CD14-positive monocyte (primary cell): ENCODE data around the gene PACSIN2. TPM values are rescaled to one million over a fixed set of nuclear protein-coding genes. Genes with fewer than 3 reads are reported as not detected.

Experiments
- DNase-seq, 3 donors: peaks; one replicate each; pipeline ENCODE4 v3.0.0-alpha.2; 2011 to 2022
- H2AFZ ChIP-seq: 2 replicates; pipeline ENCODE4 v1.6.0; 2012; ENCODE audit warnings: mild to moderate bottlenecking, low read depth, low read length, inconsistent platforms; ENCODE audit not compliant: insufficient read depth, poor library complexity, severe bottlenecking
- H3K27ac ChIP-seq, 2 donors: 1 replicate in 1 of 2; 2 replicates in 1 of 2; pipeline ENCODE4 v1.5.1; 2012 to 2013; ENCODE audit warnings: low read length in 2 of 2, control low read depth in 1 of 2, inconsistent platforms in 1 of 2, low read depth in 1 of 2, mild to moderate bottlenecking in 1 of 2
- H3K27me3 ChIP-seq, 2 donors: one replicate each; pipeline versions ENCODE4 v1.6.0 to v1.6.1; 2011 to 2013; ENCODE audit warnings: low read length in 2 of 2; ENCODE audit not compliant: control insufficient read depth in 2 of 2, insufficient read depth in 2 of 2
- H3K36me3 ChIP-seq, 2 donors: replicated peaks in 1 of 2; 1 replicate in 1 of 2; 2 replicates in 1 of 2; pipeline versions ENCODE4 v1.5.1 to v1.6.1; 2012 to 2013; ENCODE audit warnings: low read length in 2 of 2, control low read depth in 1 of 2, inconsistent platforms in 1 of 2, mild to moderate bottlenecking in 1 of 2; ENCODE audit not compliant: insufficient read depth in 2 of 2, control insufficient read depth in 1 of 2
- H3K4me1 ChIP-seq, 2 donors: 1 replicate in 1 of 2; 2 replicates in 1 of 2; pipeline versions ENCODE4 v1.5.1 to v1.6.1; 2012 to 2013; ENCODE audit warnings: low read length in 2 of 2, control low read depth in 1 of 2, inconsistent platforms in 1 of 2, mild to moderate bottlenecking in 1 of 2, moderate library complexity in 1 of 2; ENCODE audit not compliant: insufficient read depth in 2 of 2, control insufficient read depth in 1 of 2
- H3K4me2 ChIP-seq: replicated peaks from 2 replicates; pipeline ENCODE3; 2012; ENCODE audit warnings: low read length, moderate library complexity, mild to moderate bottlenecking; ENCODE audit not compliant: poor library complexity, severe bottlenecking; ENCODE audit errors: extremely low read depth
- H3K4me3 ChIP-seq, 3 experiments: fragments of 200-600 bp in 1 of 3; sonication (generic) in 1 of 3; replicated peaks in 1 of 3; 1 replicate in 2 of 3; 2 replicates in 1 of 3; pipeline ENCODE4 v1.5.1; 2011 to 2013; ENCODE audit warnings: low read length in 3 of 3, mild to moderate bottlenecking in 3 of 3, control low read depth in 2 of 3, low read depth in 2 of 3, inconsistent platforms in 1 of 3, moderate library complexity in 1 of 3
- H3K79me2 ChIP-seq: 2 replicates; pipeline ENCODE4 v1.6.0; 2012; ENCODE audit warnings: mild to moderate bottlenecking, control low read depth, inconsistent platforms, low read length, moderate library complexity; ENCODE audit not compliant: insufficient read depth
- H3K9ac ChIP-seq: 2 replicates; pipeline ENCODE4 v1.6.0; 2017; ENCODE audit warnings: low read length, mild to moderate bottlenecking; ENCODE audit not compliant: insufficient read depth, poor library complexity, severe bottlenecking
- H3K9me3 ChIP-seq, 2 donors: replicated peaks in 1 of 2; 1 replicate in 1 of 2; 2 replicates in 1 of 2; pipeline versions ENCODE4 v1.5.1 to v1.6.1; 2012 to 2013; ENCODE audit warnings: low read length in 2 of 2, control low read depth in 1 of 2; ENCODE audit not compliant: control insufficient read depth in 1 of 2, insufficient read depth in 1 of 2
- H4K20me1 ChIP-seq: 2 replicates; pipeline ENCODE4 v1.6.0; 2012; ENCODE audit warnings: mild to moderate bottlenecking, low read length, control low read depth, moderate library complexity; ENCODE audit not compliant: insufficient read depth
- H3K27ac Mint-ChIP-seq, 7 donors: one replicate each; pipeline ENCODE4 v1.8.0; 2020; ENCODE audit warnings: mild to moderate bottlenecking in 7 of 7, mixed read lengths in 7 of 7, moderate library complexity in 6 of 7, inconsistent platforms in 2 of 7
- H3K27me3 Mint-ChIP-seq, 3 donors: one replicate each; pipeline ENCODE4 v1.8.0; 2021 to 2022; ENCODE audit warnings: low read depth in 3 of 3, mild to moderate bottlenecking in 3 of 3, mixed read lengths in 3 of 3, moderate library complexity in 3 of 3, inconsistent platforms in 1 of 3
- H3K36me3 Mint-ChIP-seq, 2 donors: one replicate each; pipeline ENCODE4 v1.8.0; 2020; ENCODE audit warnings: mixed read lengths in 2 of 2, inconsistent platforms in 1 of 2, mild to moderate bottlenecking in 1 of 2
- H3K4me1 Mint-ChIP-seq: one replicate; pipeline ENCODE4 v1.8.0; 2020; ENCODE audit warnings: mild to moderate bottlenecking, mixed read lengths
- H3K4me3 Mint-ChIP-seq, 2 donors: one replicate each; pipeline ENCODE4 v1.8.0; 2020; ENCODE audit warnings: mild to moderate bottlenecking in 2 of 2, mixed read lengths in 2 of 2, moderate library complexity in 1 of 2
- H3K9me3 Mint-ChIP-seq, 7 donors: one replicate each; pipeline ENCODE4 v1.8.0; 2020 to 2022; ENCODE audit warnings: mixed read lengths in 7 of 7, mild to moderate bottlenecking in 6 of 7, moderate library complexity in 6 of 7, inconsistent platforms in 2 of 7
- WGBS: methylation state at CpG from one replicate; pipeline ENCODE4 v1.1.5; 2013; ENCODE audit warnings: missing lambda C conversion rate; ENCODE audit not compliant: insufficient coverage; 5-methylcytosine and 5-hydroxymethylcytosine counted together
- intact Hi-C, 2 donors: fragments of 100-400 bp; cut with micrococcal nuclease; formaldehyde crosslinking; loops; one replicate each; pipeline versions ENCODE4 v1.15.0 to v1.15.1; 2023
- polyA plus RNA-seq, 3 donors: library from polyadenylated mRNA; depleted of rRNA in 1 of 3; unstranded in 2 of 3; stranded (reverse) in 1 of 3; fragments of 300-500 nt in 2 of 3; fragments of >200 nt in 1 of 3; fragmentation: Illumina TruSeq in 2 of 3; gene quantifications; 1 replicate in 2 of 3; 2 replicates in 1 of 3; pipeline ENCODE4 v1.2.3, GENCODE V29; 2012 to 2021
- TF ChIP-seq, protein P1 (sequence below): fragments of 200-600 bp; IDR thresholded peaks from one replicate; pipeline ENCODE4 v1.8.0; 2022; ENCODE audit warnings: antibody characterized with exemption, mild to moderate bottlenecking

Gene PACSIN2
- polyA plus RNA-seq, 3 donors, result 31.2 to 45.7 (median 40.2) TPM

DNA sequence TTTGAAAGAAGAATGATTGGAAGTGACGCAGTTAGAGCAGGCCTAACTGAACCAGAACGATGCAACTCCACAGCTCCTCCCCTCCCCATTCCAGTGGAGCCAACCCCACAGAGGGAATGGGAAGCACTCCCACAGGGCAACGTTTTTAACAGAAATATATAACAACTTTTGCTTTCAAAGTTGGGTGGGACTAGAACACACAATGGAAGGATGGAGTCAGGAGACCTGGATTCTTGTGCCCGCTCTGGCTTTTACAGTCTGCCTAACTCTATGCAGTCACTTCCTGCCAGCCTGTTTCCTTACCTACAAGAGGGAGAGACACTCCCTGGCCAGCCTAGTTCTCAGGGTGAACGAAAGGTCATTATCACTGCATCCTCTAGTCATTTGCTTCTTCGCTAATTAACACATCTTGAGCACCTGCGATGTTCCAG, 75.5 kb downstream of the PACSIN2 start:
- Mint-ChIP-seq H3K27me3 (peaks cover 0 to 2% (median 2%) of the 10 kb centered on the region in 3 donors), H3K4me3 (no peak overlapping the region), H3K27ac (peak overlapping the region in 5 of 7 donors; percentile 20 to 67 (median 49)), H3K9me3 (peaks cover 0 to 2% (median 0%) of the 10 kb centered on the region in 7 donors), H3K36me3 (peaks cover 36 to 53% of the 10 kb centered on the region in 2 donors), H3K4me1 (peaks cover 59% of the 10 kb centered on the region)
- 81% methylated on average over 4 of the region's 7 CpGs for WGBS
- H3K9me3 ChIP-seq, result no peaks in the 10 kb centered on the region
- H3K27ac ChIP-seq, result peak overlapping the region in 1 of 2 donors; percentile 30
- no peak overlapping the region for H2AFZ ChIP-seq
- H3K4me3 ChIP-seq, result no peak overlapping the region
- no peaks in the 10 kb centered on the region for H4K20me1 ChIP-seq
- intact Hi-C loops, result loop anchor here in 1 of 2 donors (2.0 to 10.0 kb wide), 2 partner anchors 21 to 215 kb away; partner anchors contain the start of gene TSPO
- peaks cover 69% of the 10 kb centered on the region for H3K79me2 ChIP-seq
- TF ChIP-seq, protein P1, sequence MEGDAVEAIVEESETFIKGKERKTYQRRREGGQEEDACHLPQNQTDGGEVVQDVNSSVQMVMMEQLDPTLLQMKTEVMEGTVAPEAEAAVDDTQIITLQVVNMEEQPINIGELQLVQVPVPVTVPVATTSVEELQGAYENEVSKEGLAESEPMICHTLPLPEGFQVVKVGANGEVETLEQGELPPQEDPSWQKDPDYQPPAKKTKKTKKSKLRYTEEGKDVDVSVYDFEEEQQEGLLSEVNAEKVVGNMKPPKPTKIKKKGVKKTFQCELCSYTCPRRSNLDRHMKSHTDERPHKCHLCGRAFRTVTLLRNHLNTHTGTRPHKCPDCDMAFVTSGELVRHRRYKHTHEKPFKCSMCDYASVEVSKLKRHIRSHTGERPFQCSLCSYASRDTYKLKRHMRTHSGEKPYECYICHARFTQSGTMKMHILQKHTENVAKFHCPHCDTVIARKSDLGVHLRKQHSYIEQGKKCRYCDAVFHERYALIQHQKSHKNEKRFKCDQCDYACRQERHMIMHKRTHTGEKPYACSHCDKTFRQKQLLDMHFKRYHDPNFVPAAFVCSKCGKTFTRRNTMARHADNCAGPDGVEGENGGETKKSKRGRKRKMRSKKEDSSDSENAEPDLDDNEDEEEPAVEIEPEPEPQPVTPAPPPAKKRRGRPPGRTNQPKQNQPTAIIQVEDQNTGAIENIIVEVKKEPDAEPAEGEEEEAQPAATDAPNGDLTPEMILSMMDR, result no peak
- no peak overlapping the region for H3K4me2 ChIP-seq
- no peaks in the 10 kb centered on the region for H3K27me3 ChIP-seq
- no peak for DNase-seq
- H3K4me1 ChIP-seq, result peaks cover 62 to 63% of the 10 kb centered on the region in 2 donors
- no peak overlapping the region for H3K9ac ChIP-seq
- H3K36me3 ChIP-seq, result peaks cover 4 to 11% of the 10 kb centered on the region in 2 donors

GRCh38 chr22:42938976-42939375, 76.0 kb downstream of the PACSIN2 start:
- H2AFZ ChIP-seq, result no peak overlapping the region
- H3K4me2 ChIP-seq, result no peak overlapping the region
- no peaks in the 10 kb centered on the region for H4K20me1 ChIP-seq
- peaks cover 67 to 68% of the 10 kb centered on the region in 2 donors for H3K4me1 ChIP-seq
- peak overlapping the region in 4 of 7 donors; percentile 45 to 67 (median 60) for H3K27ac Mint-ChIP-seq
- peaks cover 0 to 2% (median 0%) of the 10 kb centered on the region in 7 donors for H3K9me3 Mint-ChIP-seq
- no peak overlapping the region for H3K4me3 Mint-ChIP-seq
- H3K27me3 ChIP-seq, result no peaks in the 10 kb centered on the region
- no peak overlapping the region for H3K9ac ChIP-seq
- H3K79me2 ChIP-seq, result peaks cover 69% of the 10 kb centered on the region
- peaks cover 4 to 9% of the 10 kb centered on the region in 2 donors for H3K36me3 ChIP-seq
- no peaks in the 10 kb centered on the region for H3K9me3 ChIP-seq
- intact Hi-C loops, result loop anchor here in 1 of 2 donors (2.0 to 10.0 kb wide), 2 partner anchors 22 to 216 kb away; partner anchors contain the start of gene TSPO
- peaks cover 34 to 49% of the 10 kb centered on the region in 2 donors for H3K36me3 Mint-ChIP-seq
- peak overlapping the region in 1 of 2 donors; percentile 99 for H3K27ac ChIP-seq
- peaks cover 0 to 2% (median 2%) of the 10 kb centered on the region in 3 donors for H3K27me3 Mint-ChIP-seq
- TF ChIP-seq, protein P1, result no peak
- 96% methylated on average over 3 of the region's 5 CpGs for WGBS
- H3K4me3 ChIP-seq, result no peak overlapping the region
- DNase-seq, result no peak
- peaks cover 64% of the 10 kb centered on the region for H3K4me1 Mint-ChIP-seq
